ENCODE results near the gene LZIC. TPM values are rescaled to one million over a fixed set of nuclear protein-coding genes. Genes with fewer than 3 reads are reported as not detected.

Gene LZIC
- total RNA-seq = 18.8 and 32.3 TPM in 2 replicates

GRCh38 chr1:9942939-9943788 lies at the start of gene LZIC, which contains the start of gene NMNAT1:
Gene LZIC (minus strand): TSS chr1:9943391. CDS start chr1:9936619, 6,772 bp downstream.
Gene NMNAT1 (plus strand): TSS chr1:9943475. CDS start chr1:9972074, 28,599 bp downstream.

GRCh38 chr1:9910076-9910422 lies 33.1 kb downstream of the LZIC start, which contains the start of gene CTNNBIP1:
Gene CTNNBIP1 (minus strand): TSS chr1:9910269. CDS start chr1:9872064, 38,205 bp downstream.

Other genes starting within 250 kb of the LZIC start
- gene CLSTN1, start 119.4 kb downstream of the LZIC start, total RNA-seq = 68.6 and 76.7 TPM in 2 replicates
- 12.7 and 16.3 TPM in 2 replicates for gene CTNNBIP1, start 33.1 kb downstream of the LZIC start, total RNA-seq
- 8.9 TPM in 2 replicates for gene NMNAT1, start 84 bp upstream of the LZIC start, total RNA-seq
- not detected in 2 replicates for gene RBP7, start 53.8 kb upstream of the LZIC start, total RNA-seq
- 30.7 and 46.4 TPM in 2 replicates for gene UBE4B, start 89.6 kb upstream of the LZIC start, total RNA-seq